ENCODE measurements around the gene PET117. TPM values are rescaled to one million over a fixed set of nuclear protein-coding genes. Genes with fewer than 3 reads are reported as not detected.

The PET117 gene
- total and polyA plus RNA-seq, 4 donors: 3.5 to 10.2 (median 8.7) TPM

DNA sequence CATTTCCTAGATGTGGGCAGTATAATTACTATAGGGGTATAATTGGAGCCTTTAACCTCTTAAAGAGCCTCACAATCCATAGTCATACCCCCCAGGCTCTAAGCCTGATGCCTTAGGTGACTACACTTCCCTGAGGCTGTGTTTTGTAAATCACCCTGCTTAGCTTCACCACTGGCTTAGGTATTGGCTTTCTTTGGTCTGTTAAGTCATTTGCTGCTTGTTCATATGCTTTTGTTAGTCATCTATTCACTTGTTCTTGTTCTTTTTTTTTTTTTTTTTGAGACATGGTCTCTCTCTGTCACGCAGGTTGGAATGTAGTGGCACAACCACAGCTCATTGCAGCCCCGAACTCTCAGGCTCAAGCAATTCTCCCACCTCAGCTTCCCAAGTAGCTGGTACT, 26.7 kb downstream of the PET117 start:
- Histone ChIP-seq H3K4me1 (ENCODE audit: control insufficient read depth in 4 of 4, insufficient read depth in 4 of 4, low read length in 3 of 4) (no peaks in the 10 kb centered on the region), H3K9me3 (ENCODE audit: control insufficient read depth in 4 of 4, low read length in 3 of 4) (no peaks in the 10 kb centered on the region), H3K27me3 (ENCODE audit: control insufficient read depth in 4 of 4, insufficient read depth in 4 of 4, low read length in 3 of 4) (no peaks in the 10 kb centered on the region), H3K36me3 (ENCODE audit: control insufficient read depth in 4 of 4, insufficient read depth in 3 of 4, low read depth in 1 of 4, low read length in 3 of 4) (peaks cover 4 to 28% (median 19%) of the 10 kb centered on the region in 4 donors), H3K27ac (ENCODE audit: low read depth in 1 of 2, low read length in 2 of 2) (no peak overlapping the region), H3K9ac (ENCODE audit: low read depth in 1 of 2, low read length in 2 of 2) (no peak overlapping the region), H3K4me3 (ENCODE audit: low read depth in 1 of 3, low read length in 3 of 3) (no peak overlapping the region)
- DNase-seq (ENCODE audit: low spot score): no peak
- TF ChIP-seq, protein P1, sequence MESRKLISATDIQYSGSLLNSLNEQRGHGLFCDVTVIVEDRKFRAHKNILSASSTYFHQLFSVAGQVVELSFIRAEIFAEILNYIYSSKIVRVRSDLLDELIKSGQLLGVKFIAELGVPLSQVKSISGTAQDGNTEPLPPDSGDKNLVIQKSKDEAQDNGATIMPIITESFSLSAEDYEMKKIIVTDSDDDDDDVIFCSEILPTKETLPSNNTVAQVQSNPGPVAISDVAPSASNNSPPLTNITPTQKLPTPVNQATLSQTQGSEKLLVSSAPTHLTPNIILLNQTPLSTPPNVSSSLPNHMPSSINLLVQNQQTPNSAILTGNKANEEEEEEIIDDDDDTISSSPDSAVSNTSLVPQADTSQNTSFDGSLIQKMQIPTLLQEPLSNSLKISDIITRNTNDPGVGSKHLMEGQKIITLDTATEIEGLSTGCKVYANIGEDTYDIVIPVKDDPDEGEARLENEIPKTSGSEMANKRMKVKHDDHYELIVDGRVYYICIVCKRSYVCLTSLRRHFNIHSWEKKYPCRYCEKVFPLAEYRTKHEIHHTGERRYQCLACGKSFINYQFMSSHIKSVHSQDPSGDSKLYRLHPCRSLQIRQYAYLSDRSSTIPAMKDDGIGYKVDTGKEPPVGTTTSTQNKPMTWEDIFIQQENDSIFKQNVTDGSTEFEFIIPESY (IDR thresholded peaks at IDR 0.05): no peak
- no peak for TF ChIP-seq GABPA (IDR thresholded peaks at IDR 0.05 in 1 of 2, conservative IDR thresholded peaks at IDR 0.05 in 1 of 2)
- TF ChIP-seq, protein P2, sequence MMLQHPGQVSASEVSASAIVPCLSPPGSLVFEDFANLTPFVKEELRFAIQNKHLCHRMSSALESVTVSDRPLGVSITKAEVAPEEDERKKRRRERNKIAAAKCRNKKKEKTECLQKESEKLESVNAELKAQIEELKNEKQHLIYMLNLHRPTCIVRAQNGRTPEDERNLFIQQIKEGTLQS (IDR thresholded peaks at IDR 0.05): no peak
- no peak for TF ChIP-seq NR2F2 (IDR thresholded peaks at IDR 0.05)
- no peak for TF ChIP-seq TAF1 (conservative IDR thresholded peaks at IDR 0.05)
- no peak for TF ChIP-seq EGR1 (IDR thresholded peaks at IDR 0.05; ENCODE audit: low read depth in 2 of 2)
- TF ChIP-seq HNF4A (conservative IDR thresholded peaks at IDR 0.05): no peak
- TF ChIP-seq RXRA (IDR thresholded peaks at IDR 0.05): no peak
- no peak for TF ChIP-seq RAD21 (IDR thresholded peaks at IDR 0.05)
- TF ChIP-seq JUND (IDR thresholded peaks at IDR 0.05): no peak
- TF ChIP-seq, protein P3, sequence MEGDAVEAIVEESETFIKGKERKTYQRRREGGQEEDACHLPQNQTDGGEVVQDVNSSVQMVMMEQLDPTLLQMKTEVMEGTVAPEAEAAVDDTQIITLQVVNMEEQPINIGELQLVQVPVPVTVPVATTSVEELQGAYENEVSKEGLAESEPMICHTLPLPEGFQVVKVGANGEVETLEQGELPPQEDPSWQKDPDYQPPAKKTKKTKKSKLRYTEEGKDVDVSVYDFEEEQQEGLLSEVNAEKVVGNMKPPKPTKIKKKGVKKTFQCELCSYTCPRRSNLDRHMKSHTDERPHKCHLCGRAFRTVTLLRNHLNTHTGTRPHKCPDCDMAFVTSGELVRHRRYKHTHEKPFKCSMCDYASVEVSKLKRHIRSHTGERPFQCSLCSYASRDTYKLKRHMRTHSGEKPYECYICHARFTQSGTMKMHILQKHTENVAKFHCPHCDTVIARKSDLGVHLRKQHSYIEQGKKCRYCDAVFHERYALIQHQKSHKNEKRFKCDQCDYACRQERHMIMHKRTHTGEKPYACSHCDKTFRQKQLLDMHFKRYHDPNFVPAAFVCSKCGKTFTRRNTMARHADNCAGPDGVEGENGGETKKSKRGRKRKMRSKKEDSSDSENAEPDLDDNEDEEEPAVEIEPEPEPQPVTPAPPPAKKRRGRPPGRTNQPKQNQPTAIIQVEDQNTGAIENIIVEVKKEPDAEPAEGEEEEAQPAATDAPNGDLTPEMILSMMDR (IDR thresholded peaks at IDR 0.05; ENCODE audit: low read depth, low read length, missing input control): no peak
- no peak for TF ChIP-seq FOXA1 (IDR thresholded peaks at IDR 0.05)
- no peak for TF ChIP-seq FOXA2 (IDR thresholded peaks at IDR 0.05)
- no peak for TF ChIP-seq HNF4G (IDR thresholded peaks at IDR 0.05)
- TF ChIP-seq, protein P4, sequence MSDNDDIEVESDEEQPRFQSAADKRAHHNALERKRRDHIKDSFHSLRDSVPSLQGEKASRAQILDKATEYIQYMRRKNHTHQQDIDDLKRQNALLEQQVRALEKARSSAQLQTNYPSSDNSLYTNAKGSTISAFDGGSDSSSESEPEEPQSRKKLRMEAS (IDR thresholded peaks at IDR 0.05): no peak
- no peak for TF ChIP-seq SP1 (IDR thresholded peaks at IDR 0.05)
- TF ChIP-seq, protein P5, sequence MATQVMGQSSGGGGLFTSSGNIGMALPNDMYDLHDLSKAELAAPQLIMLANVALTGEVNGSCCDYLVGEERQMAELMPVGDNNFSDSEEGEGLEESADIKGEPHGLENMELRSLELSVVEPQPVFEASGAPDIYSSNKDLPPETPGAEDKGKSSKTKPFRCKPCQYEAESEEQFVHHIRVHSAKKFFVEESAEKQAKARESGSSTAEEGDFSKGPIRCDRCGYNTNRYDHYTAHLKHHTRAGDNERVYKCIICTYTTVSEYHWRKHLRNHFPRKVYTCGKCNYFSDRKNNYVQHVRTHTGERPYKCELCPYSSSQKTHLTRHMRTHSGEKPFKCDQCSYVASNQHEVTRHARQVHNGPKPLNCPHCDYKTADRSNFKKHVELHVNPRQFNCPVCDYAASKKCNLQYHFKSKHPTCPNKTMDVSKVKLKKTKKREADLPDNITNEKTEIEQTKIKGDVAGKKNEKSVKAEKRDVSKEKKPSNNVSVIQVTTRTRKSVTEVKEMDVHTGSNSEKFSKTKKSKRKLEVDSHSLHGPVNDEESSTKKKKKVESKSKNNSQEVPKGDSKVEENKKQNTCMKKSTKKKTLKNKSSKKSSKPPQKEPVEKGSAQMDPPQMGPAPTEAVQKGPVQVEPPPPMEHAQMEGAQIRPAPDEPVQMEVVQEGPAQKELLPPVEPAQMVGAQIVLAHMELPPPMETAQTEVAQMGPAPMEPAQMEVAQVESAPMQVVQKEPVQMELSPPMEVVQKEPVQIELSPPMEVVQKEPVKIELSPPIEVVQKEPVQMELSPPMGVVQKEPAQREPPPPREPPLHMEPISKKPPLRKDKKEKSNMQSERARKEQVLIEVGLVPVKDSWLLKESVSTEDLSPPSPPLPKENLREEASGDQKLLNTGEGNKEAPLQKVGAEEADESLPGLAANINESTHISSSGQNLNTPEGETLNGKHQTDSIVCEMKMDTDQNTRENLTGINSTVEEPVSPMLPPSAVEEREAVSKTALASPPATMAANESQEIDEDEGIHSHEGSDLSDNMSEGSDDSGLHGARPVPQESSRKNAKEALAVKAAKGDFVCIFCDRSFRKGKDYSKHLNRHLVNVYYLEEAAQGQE (IDR thresholded peaks at IDR 0.05): no peak
- no peak for TF ChIP-seq YY1 (IDR thresholded peaks at IDR 0.05)
- WGBS: 97% methylated on average over 2 of the region's 2 CpGs

Measured in liver (tissue), 9 donors.